OCI-LY3 (cell line): ENCODE data around the gene PTPN11.

ENCODE experiments used
- H2AFZ ChIP-seq: fragments of 200-600, 300-600 bp; shearing (Covaris generic); 2 replicates; pipeline ENCODE4 v1.6.0; 2014; ENCODE audit warnings: antibody characterized with exemption, low read depth, low read length
- H3K27ac ChIP-seq: fragments of 200-600, 300-600 bp; sonication (generic); 2 replicates; pipeline ENCODE4 v1.5.1; 2014; ENCODE audit warnings: mild to moderate bottlenecking, low read length, moderate library complexity, mixed read lengths
- H3K27me3 ChIP-seq: fragments of 200-600, 300-600 bp; sonication (generic); 2 replicates; pipeline ENCODE4 v1.6.1; 2014; ENCODE audit warnings: low read depth, low read length, mixed read lengths
- H3K36me3 ChIP-seq: fragments of 200-600, 300-600 bp; sonication (generic); replicated peaks from 2 replicates; pipeline ENCODE3; 2014; ENCODE audit warnings: low read depth, low read length, mixed read lengths
- H3K4me1 ChIP-seq: fragments of 300-600, 200-600 bp; sonication (generic); 2 replicates; pipeline ENCODE4 v1.6.1; 2014; ENCODE audit warnings: low read length, mixed read lengths
- H3K4me2 ChIP-seq: fragments of 200-600, 300-600 bp; sonication (generic); 2 replicates; pipeline ENCODE4 v1.6.1; 2014; ENCODE audit warnings: low read length, mixed read lengths
- H3K4me3 ChIP-seq: fragments of 300-600, 200-600 bp; sonication (generic); 2 replicates; pipeline ENCODE4 v1.5.1; 2014; ENCODE audit warnings: antibody characterized with exemption, mild to moderate bottlenecking, low read length, moderate library complexity
- H3K79me2 ChIP-seq: fragments of 300-600, 200-600 bp; shearing (Covaris generic); 2 replicates; pipeline ENCODE4 v1.6.1; 2014; ENCODE audit warnings: mild to moderate bottlenecking, low read length, mixed read lengths
- H3K9ac ChIP-seq: fragments of 300-600, 200-600 bp; shearing (Covaris generic); 2 replicates; pipeline ENCODE4 v1.6.0; 2014; ENCODE audit warnings: mild to moderate bottlenecking, low read length, moderate library complexity
- H3K9me3 ChIP-seq: fragments of 200-600, 300-600 bp; shearing (Covaris generic); 2 replicates; pipeline ENCODE4 v1.6.1; 2014; ENCODE audit warnings: low read length, mixed read lengths; ENCODE audit not compliant: insufficient read depth
- H4K20me1 ChIP-seq: fragments of 200-600, 300-600 bp; sonication (generic); 2 replicates; pipeline ENCODE4 v1.6.1; 2016; ENCODE audit warnings: low read length, mixed read lengths; ENCODE audit not compliant: insufficient read depth
- CTCF ChIP-seq: fragments of 200-600, 300-600 bp; sonication (generic); IDR thresholded peaks from 2 replicates; pipeline ENCODE4 v1.5.1; 2014; ENCODE audit warnings: antibody characterized with exemption, low read length, low read depth
- EZH2phosphoT487 ChIP-seq: fragments of 200-600 bp; shearing (Covaris generic); IDR thresholded peaks from 2 replicates; pipeline ENCODE4 v1.6.1; 2018; ENCODE audit warnings: antibody characterized with exemption, mixed run types, low read depth

The PTPN11 gene

GRCh38 chr12:112418608-112419296 lies at the start of gene PTPN11:
Gene PTPN11, plus strand, starts transcription at chr12:112418947. Its CDS starts 165 bp downstream, at chr12:112419112.
- peak; percentile 44 for TF ChIP-seq CTCF
- TF ChIP-seq EZH2phosphoT487, result no peak
- peaks cover 29% of the 10 kb centered on the region for H4K20me1 ChIP-seq
- peak within 1 kb of the TSS; percentile 74 for H3K4me2 ChIP-seq
- peak within 1 kb of the TSS; percentile 95 for H3K4me3 ChIP-seq
- no peaks in the 10 kb centered on the region for H3K9me3 ChIP-seq
- H2AFZ ChIP-seq, result peak within 1 kb of the TSS; percentile 64; the same call in 1 of the 2 replicates
- peak within 1 kb of the TSS; percentile 60 for H3K27ac ChIP-seq
- H3K36me3 ChIP-seq, result peaks cover 3% of the 10 kb centered on the region
- H3K27me3 ChIP-seq, result no peaks in the 10 kb centered on the region
- H3K4me1 ChIP-seq, result peaks cover 7% of the 10 kb centered on the region; the same call in 1 of the 2 replicates
- peak within 1 kb of the TSS; percentile 91 for H3K9ac ChIP-seq
- H3K79me2 ChIP-seq, result peaks cover 61% of the 10 kb centered on the region

- Histone ChIP-seq H3K9me3 (no peaks in the 10 kb centered on the region), H3K9ac (no peak overlapping the region), H3K4me3 (no peak overlapping the region), H3K27me3 (no peaks in the 10 kb centered on the region), H3K36me3 (peaks cover 3% of the 10 kb centered on the region), H3K4me2 (no peak overlapping the region), H3K79me2 (peaks cover 47% of the 10 kb centered on the region), H4K20me1 (peaks cover 13% of the 10 kb centered on the region), H2AFZ (no peak overlapping the region), H3K27ac (no peak overlapping the region), H3K4me1 (peaks cover 5% of the 10 kb centered on the region; the same call in 1 of the 2 replicates)
- TF ChIP-seq EZH2phosphoT487 (no peak), CTCF (no peak)
These were observed 48.5 kb upstream of the PTPN11 start for GRCh38 chr12:112370199-112370598.

- Histone ChIP-seq H3K27ac (no peak overlapping the region), H3K36me3 (peaks cover 3% of the 10 kb centered on the region), H3K9me3 (no peaks in the 10 kb centered on the region), H3K4me2 (no peak overlapping the region; the same call in 1 of the 2 replicates), H4K20me1 (peaks cover 13% of the 10 kb centered on the region), H3K4me1 (peaks cover 5% of the 10 kb centered on the region; the same call in 1 of the 2 replicates), H3K79me2 (peaks cover 50% of the 10 kb centered on the region), H3K9ac (no peak overlapping the region), H3K4me3 (no peak overlapping the region), H2AFZ (no peak overlapping the region), H3K27me3 (no peaks in the 10 kb centered on the region)
- TF ChIP-seq CTCF (no peak), EZH2phosphoT487 (no peak)
These were observed 47.8 kb upstream of the PTPN11 start for GRCh38 chr12:112370868-112371510.

- H2AFZ ChIP-seq, result no peak overlapping the region
- peaks cover 57% of the 10 kb centered on the region for H3K79me2 ChIP-seq
These were observed 44.5 kb upstream of the PTPN11 start for GRCh38 chr12:112374166-112374740.

More at GRCh38 chr12:112374166-112374740, 44.5 kb upstream of the PTPN11 start:
- Histone ChIP-seq H4K20me1 (peaks cover 15% of the 10 kb centered on the region), H3K9me3 (no peaks in the 10 kb centered on the region), H3K4me3 (no peak overlapping the region), H3K4me1 (peaks cover 5% of the 10 kb centered on the region; the same call in 1 of the 2 replicates), H3K9ac (no peak overlapping the region), H3K36me3 (peaks cover 3% of the 10 kb centered on the region), H3K27ac (no peak overlapping the region), H3K27me3 (no peaks in the 10 kb centered on the region), H3K4me2 (no peak overlapping the region)
- TF ChIP-seq CTCF, result no peak
- TF ChIP-seq EZH2phosphoT487, result no peak
